Measurements from ENCODE around the gene DPP6. TPM values are rescaled to one million over a fixed set of nuclear protein-coding genes. Genes with fewer than 3 reads are reported as not detected.
"Not testable (repeated sequence)": the region's sequence is repeated elsewhere in the genome, so short reads cannot be mapped to it uniquely, and the experiment has no call there.

The DPP6 gene
- total RNA-seq, 2 experiments from 2014 or later, result not detected

- H3K36me3 Mint-ChIP-seq (ENCODE audit: low read depth); H3K4me1 ChIP-seq (ENCODE audit: insufficient read depth, low read length); POLR2A ChIA-PET; H3K4me1 Mint-ChIP-seq (ENCODE audit: low read depth); intact Hi-C loops (cut with DNase I, micrococcal nuclease); DNase-seq; H3K9me3 ChIP-seq (ENCODE audit: control insufficient read depth in 1 of 2, insufficient read depth in 1 of 2, low read length in 2 of 2); H3K27ac Mint-ChIP-seq; CTCF ChIA-PET; ATAC-seq (ENCODE audit: poor library complexity); H3K36me3 ChIP-seq (ENCODE audit: insufficient read depth, low read length); H3K9me3 Mint-ChIP-seq; H3K27ac ChIP-seq (ENCODE audit: low read depth in 1 of 2, low read length in 2 of 2); H3K4me3 ChIP-seq (ENCODE audit: low read length); H3K27me3 ChIP-seq (ENCODE audit: control insufficient read depth in 1 of 2, insufficient read depth in 2 of 2, low read length in 2 of 2); H3K27me3 Mint-ChIP-seq; H3K4me3 Mint-ChIP-seq: not testable (repeated sequence)
Observed at GRCh38 chr7:154072395-154073181, 20.4 kb downstream of the DPP6 start.

DNA sequence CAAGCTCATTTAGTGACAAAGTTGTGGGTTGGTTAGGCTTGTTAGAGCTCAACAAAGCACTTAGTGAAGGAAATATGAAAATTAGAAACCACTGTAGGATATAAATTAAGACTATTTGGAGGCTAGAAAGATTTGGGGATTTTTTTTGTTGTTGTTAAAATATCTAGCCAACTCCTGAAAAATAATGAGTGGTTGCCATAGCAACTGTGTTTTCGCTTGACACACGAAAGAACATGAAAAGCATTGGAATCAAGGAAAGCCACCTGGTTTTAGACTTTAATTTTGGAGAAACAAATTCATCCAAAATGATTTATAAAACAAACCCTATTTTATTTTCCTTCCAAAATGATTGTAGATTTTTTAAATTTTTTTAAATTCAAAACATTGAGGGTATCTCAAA, 26.3 kb downstream of the DPP6 start:
- H3K27me3 ChIP-seq (ENCODE audit: control insufficient read depth in 1 of 2, insufficient read depth in 2 of 2, low read length in 2 of 2); H3K9me3 Mint-ChIP-seq; H3K9me3 ChIP-seq (ENCODE audit: control insufficient read depth in 1 of 2, insufficient read depth in 1 of 2, low read length in 2 of 2); H3K27me3 Mint-ChIP-seq; POLR2A ChIA-PET; H3K27ac ChIP-seq (ENCODE audit: low read depth in 1 of 2, low read length in 2 of 2); CTCF ChIA-PET; H3K36me3 Mint-ChIP-seq (ENCODE audit: low read depth); H3K36me3 ChIP-seq (ENCODE audit: insufficient read depth, low read length); H3K4me3 Mint-ChIP-seq; H3K4me1 ChIP-seq (ENCODE audit: insufficient read depth, low read length); H3K4me3 ChIP-seq (ENCODE audit: low read length); ATAC-seq (ENCODE audit: poor library complexity); DNase-seq; intact Hi-C loops (cut with DNase I, micrococcal nuclease); H3K4me1 Mint-ChIP-seq (ENCODE audit: low read depth); H3K27ac Mint-ChIP-seq: not testable (repeated sequence)

GRCh38 chr7:154080249-154080648, 28.1 kb downstream of the DPP6 start:
- H3K27me3 ChIP-seq (ENCODE audit: control insufficient read depth in 1 of 2, insufficient read depth in 2 of 2, low read length in 2 of 2); H3K36me3 Mint-ChIP-seq (ENCODE audit: low read depth); H3K4me1 ChIP-seq (ENCODE audit: insufficient read depth, low read length); H3K4me3 Mint-ChIP-seq; CTCF ChIA-PET; H3K36me3 ChIP-seq (ENCODE audit: insufficient read depth, low read length); H3K27me3 Mint-ChIP-seq; DNase-seq; H3K9me3 ChIP-seq (ENCODE audit: control insufficient read depth in 1 of 2, insufficient read depth in 1 of 2, low read length in 2 of 2); H3K4me3 ChIP-seq (ENCODE audit: low read length); ATAC-seq (ENCODE audit: poor library complexity); POLR2A ChIA-PET; H3K27ac ChIP-seq (ENCODE audit: low read depth in 1 of 2, low read length in 2 of 2); H3K4me1 Mint-ChIP-seq (ENCODE audit: low read depth); H3K27ac Mint-ChIP-seq; H3K9me3 Mint-ChIP-seq; intact Hi-C loops (cut with DNase I, micrococcal nuclease): not testable (repeated sequence)

DNA sequence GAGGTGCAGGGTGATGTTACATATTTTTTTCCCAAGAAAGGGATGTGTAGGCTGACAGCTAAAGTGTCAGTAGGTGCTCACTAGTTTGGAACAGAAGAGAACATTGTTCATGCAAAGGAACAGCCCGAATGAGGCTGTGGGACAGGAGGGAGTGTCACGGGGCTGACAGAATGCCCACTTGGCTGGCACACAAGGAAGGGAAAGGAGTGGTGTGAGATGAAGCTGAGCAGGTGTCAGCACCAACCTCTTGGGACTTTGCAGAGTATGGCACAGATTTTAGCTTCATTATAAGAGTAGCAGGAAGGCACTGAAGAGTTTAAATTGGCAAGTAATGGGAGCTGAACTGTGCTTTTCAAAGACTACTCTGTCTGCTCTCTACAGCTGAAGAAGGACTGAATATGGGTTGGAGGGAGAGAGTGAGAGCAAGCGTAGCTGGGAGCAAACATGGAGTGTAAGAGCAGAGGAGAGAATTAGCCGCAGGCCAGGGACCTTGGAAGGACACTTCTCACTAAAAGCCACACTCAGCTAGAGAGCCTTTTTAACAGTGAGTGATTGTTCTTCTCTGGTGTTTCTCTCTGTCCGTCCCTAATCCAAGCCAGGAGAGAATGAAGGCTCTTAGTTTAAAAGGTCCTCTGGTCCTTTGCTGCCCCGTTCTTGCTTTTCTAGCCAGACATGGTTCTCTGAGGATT, 35.0 kb downstream of the DPP6 start:
- CTCF ChIA-PET; H3K4me3 Mint-ChIP-seq; H3K4me3 ChIP-seq (ENCODE audit: low read length); POLR2A ChIA-PET; H3K27me3 ChIP-seq (ENCODE audit: control insufficient read depth in 1 of 2, insufficient read depth in 2 of 2, low read length in 2 of 2); H3K9me3 ChIP-seq (ENCODE audit: control insufficient read depth in 1 of 2, insufficient read depth in 1 of 2, low read length in 2 of 2); intact Hi-C loops (cut with DNase I, micrococcal nuclease); H3K9me3 Mint-ChIP-seq; DNase-seq; H3K4me1 Mint-ChIP-seq (ENCODE audit: low read depth); H3K36me3 Mint-ChIP-seq (ENCODE audit: low read depth); H3K27ac ChIP-seq (ENCODE audit: low read depth in 1 of 2, low read length in 2 of 2); H3K4me1 ChIP-seq (ENCODE audit: insufficient read depth, low read length); H3K27me3 Mint-ChIP-seq; H3K27ac Mint-ChIP-seq; ATAC-seq (ENCODE audit: poor library complexity); H3K36me3 ChIP-seq (ENCODE audit: insufficient read depth, low read length): not testable (repeated sequence)

- H3K27me3 Mint-ChIP-seq; CTCF ChIA-PET; H3K36me3 ChIP-seq (ENCODE audit: insufficient read depth, low read length); H3K9me3 Mint-ChIP-seq; H3K4me1 ChIP-seq (ENCODE audit: insufficient read depth, low read length); H3K4me1 Mint-ChIP-seq (ENCODE audit: low read depth); H3K4me3 ChIP-seq (ENCODE audit: low read length); ATAC-seq (ENCODE audit: poor library complexity); H3K9me3 ChIP-seq (ENCODE audit: control insufficient read depth in 1 of 2, insufficient read depth in 1 of 2, low read length in 2 of 2); H3K27me3 ChIP-seq (ENCODE audit: control insufficient read depth in 1 of 2, insufficient read depth in 2 of 2, low read length in 2 of 2); H3K36me3 Mint-ChIP-seq (ENCODE audit: low read depth); H3K27ac Mint-ChIP-seq; POLR2A ChIA-PET; H3K4me3 Mint-ChIP-seq; DNase-seq; intact Hi-C loops (cut with DNase I, micrococcal nuclease); H3K27ac ChIP-seq (ENCODE audit: low read depth in 1 of 2, low read length in 2 of 2): not testable (repeated sequence)
Observed at GRCh38 chr7:154092093-154092492, 39.9 kb downstream of the DPP6 start.

DNA sequence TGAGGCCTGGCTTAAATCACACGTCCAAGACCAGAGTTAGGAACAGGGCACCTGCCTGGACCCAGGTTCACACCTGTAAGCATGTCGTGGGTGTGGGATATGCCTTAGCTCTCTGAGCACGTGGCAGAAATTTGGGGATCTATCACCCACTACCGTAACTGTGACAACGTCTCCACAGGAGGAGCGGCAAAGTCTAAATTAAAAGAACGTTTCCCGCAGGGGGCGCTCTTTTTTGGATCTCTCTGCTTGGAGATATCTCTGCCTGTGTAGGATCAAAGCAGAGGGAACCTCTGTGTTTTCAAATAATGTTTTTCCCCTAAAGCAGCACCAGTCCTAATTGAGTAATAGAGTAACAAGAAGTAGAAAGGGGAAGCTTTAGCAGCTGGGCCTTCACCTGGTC, 43.0 kb downstream of the DPP6 start:
- H3K27me3 Mint-ChIP-seq; CTCF ChIA-PET; DNase-seq; POLR2A ChIA-PET; ATAC-seq (ENCODE audit: poor library complexity); H3K27ac ChIP-seq (ENCODE audit: low read depth in 1 of 2, low read length in 2 of 2); H3K9me3 Mint-ChIP-seq; H3K4me3 Mint-ChIP-seq; H3K27me3 ChIP-seq (ENCODE audit: control insufficient read depth in 1 of 2, insufficient read depth in 2 of 2, low read length in 2 of 2); H3K9me3 ChIP-seq (ENCODE audit: control insufficient read depth in 1 of 2, insufficient read depth in 1 of 2, low read length in 2 of 2); H3K27ac Mint-ChIP-seq; H3K4me1 ChIP-seq (ENCODE audit: insufficient read depth, low read length); intact Hi-C loops (cut with DNase I, micrococcal nuclease); H3K36me3 Mint-ChIP-seq (ENCODE audit: low read depth); H3K4me1 Mint-ChIP-seq (ENCODE audit: low read depth); H3K36me3 ChIP-seq (ENCODE audit: insufficient read depth, low read length); H3K4me3 ChIP-seq (ENCODE audit: low read length): not testable (repeated sequence)

GRCh38 chr7:154105063-154105462, 52.9 kb downstream of the DPP6 start:
- H3K9me3 ChIP-seq (ENCODE audit: control insufficient read depth in 1 of 2, insufficient read depth in 1 of 2, low read length in 2 of 2); H3K4me1 ChIP-seq (ENCODE audit: insufficient read depth, low read length); H3K36me3 Mint-ChIP-seq (ENCODE audit: low read depth); H3K27ac ChIP-seq (ENCODE audit: low read depth in 1 of 2, low read length in 2 of 2); H3K27me3 ChIP-seq (ENCODE audit: control insufficient read depth in 1 of 2, insufficient read depth in 2 of 2, low read length in 2 of 2); POLR2A ChIA-PET; H3K4me3 Mint-ChIP-seq; H3K36me3 ChIP-seq (ENCODE audit: insufficient read depth, low read length); CTCF ChIA-PET; intact Hi-C loops (cut with DNase I, micrococcal nuclease); H3K27ac Mint-ChIP-seq; H3K9me3 Mint-ChIP-seq; H3K4me3 ChIP-seq (ENCODE audit: low read length); ATAC-seq (ENCODE audit: poor library complexity); DNase-seq; H3K27me3 Mint-ChIP-seq; H3K4me1 Mint-ChIP-seq (ENCODE audit: low read depth): not testable (repeated sequence)

Measured in CD4-positive, alpha-beta T cell (primary cell).